Measurements from ENCODE around the gene CALR.

- no peak for TF ChIP-seq POLR2A (IDR thresholded peaks at IDR 0.05; ENCODE audit: low read depth, low read length)
- no peak for TF ChIP-seq CTCF (IDR thresholded peaks at IDR 0.05; ENCODE audit: extremely low read depth in 1 of 2, insufficient read depth in 1 of 2, low read depth in 1 of 2, low read length in 2 of 2)
- no peak for TF ChIP-seq GATA2 (IDR thresholded peaks at IDR 0.05; ENCODE audit: insufficient read depth, insufficient read length, low read depth, low read length)
- no peak for TF ChIP-seq POLR2AphosphoS5 (IDR thresholded peaks at IDR 0.05; ENCODE audit: insufficient read depth, low read depth, low read length)
- no peak for TF ChIP-seq JUN (IDR thresholded peaks at IDR 0.05; ENCODE audit: borderline replicate concordance, insufficient read depth, insufficient read length, low read depth)
- no peak for TF ChIP-seq MAX (IDR thresholded peaks at IDR 0.05; ENCODE audit: insufficient read depth, insufficient read length)
- TF ChIP-seq MYC (IDR thresholded peaks at IDR 0.05; ENCODE audit: low read depth, low read length): no peak
- TF ChIP-seq EZH2 (IDR thresholded peaks at IDR 0.05; ENCODE audit: borderline replicate concordance, low read depth, low read length, severe bottlenecking): no peak
- TF ChIP-seq FOS (IDR thresholded peaks at IDR 0.05; ENCODE audit: borderline replicate concordance, insufficient read depth, low read length): no peak
These were observed 44.7 kb downstream of the CALR start for GRCh38 chr19:12983091-12983490.

All from endothelial cell of umbilical vein (primary cell).